B cell (primary cell): ENCODE measurements around the gene RGS14. TPM values are rescaled to one million over a fixed set of nuclear protein-coding genes. Genes with fewer than 3 reads are reported as not detected.
A peak's percentile ranks its signal among the peaks of the same experiment; 100 is the strongest.

Experiments
- ATAC-seq: fragments of 200-7000 bp; cut with Tn5 transposase; one replicate; pipeline ENCODE4 v1.10.0; 2021; ENCODE audit warnings: low read depth, mild to moderate bottlenecking, moderate number of reproducible peaks, moderate library complexity
- CTCF ChIA-PET: fragments of 350-600 bp; sonication (Branson Sonifier 250); formaldehyde crosslinking; loops from one replicate; lab custom pipeline; 2021; ENCODE audit warnings: antibody characterized with exemption, inconsistent platforms; lab: Charles Lee
- POLR2A ChIA-PET: fragments of 350-600 bp; sonication (Branson Sonifier 250); formaldehyde crosslinking; loops from one replicate; lab custom pipeline; 2021; ENCODE audit warnings: antibody characterized with exemption; lab: Charles Lee
- DNase-seq: peaks from one replicate; pipeline ENCODE4 v3.0.0; 2013
- H2AFZ ChIP-seq: 2 replicates; pipeline ENCODE4 v1.6.1; 2012; ENCODE audit warnings: mild to moderate bottlenecking, low read depth, low read length; ENCODE audit not compliant: insufficient read depth, poor library complexity, severe bottlenecking
- H3K27ac ChIP-seq, 2 donors: 1 replicate in 1 of 2; 2 replicates in 1 of 2; pipeline ENCODE4 v1.5.1; 2012 to 2013; ENCODE audit warnings: low read length in 2 of 2, mild to moderate bottlenecking in 2 of 2, moderate library complexity in 1 of 2
- H3K27me3 ChIP-seq, 4 experiments: fragments of 200-600 bp in 1 of 4; sonication (generic) in 1 of 4; replicated peaks in 1 of 4; 1 replicate in 2 of 4; 2 replicates in 2 of 4; pipeline versions ENCODE4 v1.6.1 to v1.7.0; 2013 to 2016; ENCODE audit warnings: low read length in 3 of 4, mild to moderate bottlenecking in 2 of 4, mixed read lengths in 1 of 4, moderate library complexity in 1 of 4; ENCODE audit not compliant: insufficient read depth in 4 of 4, control insufficient read depth in 3 of 4; ENCODE audit errors: control extremely low read depth in 1 of 4
- H3K36me3 ChIP-seq, 2 experiments: replicated peaks in 1 of 2; 1 replicate in 1 of 2; 2 replicates in 1 of 2; pipeline versions ENCODE4 v1.6.1 to v1.7.1; 2013; ENCODE audit warnings: low read length in 1 of 2; ENCODE audit not compliant: insufficient read depth in 2 of 2, control insufficient read depth in 1 of 2; ENCODE audit errors: control extremely low read depth in 1 of 2, extremely low read depth in 1 of 2
- H3K4me1 ChIP-seq, 2 donors: fragments of 200-600 bp in 1 of 2; sonication (generic) in 1 of 2; 1 replicate in 1 of 2; 2 replicates in 1 of 2; pipeline versions ENCODE4 v1.5.1 to v1.6.1; 2013 to 2017; ENCODE audit warnings: low read length in 2 of 2; ENCODE audit not compliant: control insufficient read depth in 2 of 2, insufficient read depth in 2 of 2
- H3K4me2 ChIP-seq: replicated peaks from 2 replicates; pipeline ENCODE3; 2012; ENCODE audit warnings: mild to moderate bottlenecking, low read depth, low read length; ENCODE audit not compliant: poor library complexity, severe bottlenecking
- H3K4me3 ChIP-seq, 5 experiments: fragments of 200-600 bp in 1 of 5; sonication (generic) in 1 of 5; 1 replicate in 3 of 5; 2 replicates in 2 of 5; pipeline versions ENCODE4 v1.5.1 to v1.7.0; 2011 to 2016; ENCODE audit warnings: low read length in 4 of 5, mild to moderate bottlenecking in 4 of 5, low read depth in 2 of 5, control low read depth in 1 of 5, moderate library complexity in 1 of 5; ENCODE audit not compliant: insufficient read depth in 1 of 5; ENCODE audit errors: control extremely low read depth in 1 of 5, extremely low read depth in 1 of 5
- H3K79me2 ChIP-seq: fragments of 200-600 bp; sonication (generic); one replicate; pipeline ENCODE4 v1.6.0; 2016; ENCODE audit warnings: low read length; ENCODE audit not compliant: control insufficient read depth, insufficient read depth
- H3K9ac ChIP-seq: fragments of 200-600 bp; sonication (generic); 2 replicates; pipeline ENCODE4 v1.6.1; 2017; ENCODE audit warnings: mild to moderate bottlenecking, low read length, moderate library complexity
- H3K9me3 ChIP-seq, 3 donors: one replicate each; pipeline versions ENCODE4 v1.6.1 to v1.7.1; 2013; ENCODE audit warnings: low read length in 2 of 3; ENCODE audit not compliant: control insufficient read depth in 2 of 3, insufficient read depth in 1 of 3; ENCODE audit errors: control extremely low read depth in 1 of 3
- H4K20me1 ChIP-seq: 2 replicates; pipeline ENCODE4 v1.6.0; 2012; ENCODE audit warnings: mild to moderate bottlenecking, low read length; ENCODE audit not compliant: insufficient read depth, control insufficient read depth, poor library complexity, severe bottlenecking
- H3K27ac Mint-ChIP-seq: one replicate; pipeline ENCODE4 v1.8.0; 2021; ENCODE audit warnings: mixed read lengths
- H3K27me3 Mint-ChIP-seq: one replicate; pipeline ENCODE4 v1.8.0; 2021; ENCODE audit warnings: mixed read lengths
- H3K4me1 Mint-ChIP-seq: one replicate; pipeline ENCODE4 v1.8.0; 2021; ENCODE audit warnings: mixed read lengths
- H3K4me3 Mint-ChIP-seq: one replicate; pipeline ENCODE4 v1.8.0; 2021; ENCODE audit warnings: mixed read lengths
- H3K9me3 Mint-ChIP-seq: one replicate; pipeline ENCODE4 v1.8.0; 2022; ENCODE audit warnings: mixed read lengths; ENCODE audit not compliant: insufficient read depth
- CTCF ChIP-seq: fragments of 200-600 bp; IDR thresholded peaks from one replicate; pipeline ENCODE4 v1.8.0; 2022; ENCODE audit warnings: antibody characterized with exemption, mild to moderate bottlenecking
- EZH2 ChIP-seq: IDR thresholded peaks from 2 replicates; pipeline ENCODE4 v1.6.1; 2012; ENCODE audit warnings: borderline replicate concordance, low read depth, mild to moderate bottlenecking, moderate library complexity, low read length; ENCODE audit not compliant: insufficient read depth, poor library complexity, severe bottlenecking
- WGBS: methylation state at CpG from one replicate; pipeline ENCODE4 v1.1.5; 2013; ENCODE audit warnings: missing lambda C conversion rate; ENCODE audit not compliant: insufficient coverage; 5-methylcytosine and 5-hydroxymethylcytosine counted together
- intact Hi-C: fragments of 100-400 bp; cut with micrococcal nuclease; formaldehyde crosslinking; loops from one replicate; pipeline ENCODE4 v1.10.0; 2022
- polyA plus RNA-seq: library from polyadenylated mRNA; depleted of rRNA; stranded (reverse); fragments of >200 nt; gene quantifications from 2 replicates; pipeline ENCODE4 v1.2.3, GENCODE V29; 2012
- total RNA-seq, 2 donors: library from RNA; stranded (reverse); fragments of 120-200 nt in 1 of 2; gene quantifications; 1 replicate in 1 of 2; 2 replicates in 1 of 2; pipeline versions ENCODE4 v1.2.3 to v1.2.4, GENCODE V29; 2013 to 2022

RGS14 gene
- total and polyA plus RNA-seq, 2 donors (not counting 1 experiment from before 2014, with no cell fraction given) = 85.8 to 184 TPM

- Histone ChIP-seq H3K9ac (no peak overlapping the region), H2AFZ (no peak overlapping the region), H3K9me3 (no peaks in the 10 kb centered on the region), H3K27ac (no peak overlapping the region), H3K27me3 (no peaks in the 10 kb centered on the region), H3K4me1 (peaks cover 44 to 55% of the 10 kb centered on the region in 2 donors), H3K4me3 (no peak overlapping the region), H3K4me2 (no peak overlapping the region), H4K20me1 (peaks cover 24% of the 10 kb centered on the region), H3K79me2 (peaks cover 39% of the 10 kb centered on the region), H3K36me3 (peaks cover 0 to 12% of the 10 kb centered on the region in 2 experiments)
- ATAC-seq (no peak), DNase-seq (peak; percentile 5)
- Mint-ChIP-seq H3K4me1 (peaks cover 69% of the 10 kb centered on the region), H3K9me3 (no peaks in the 10 kb centered on the region), H3K27ac (peak overlapping the region; percentile 20), H3K27me3 (no peaks in the 10 kb centered on the region), H3K4me3 (peak overlapping the region; percentile 13)
- CTCF ChIA-PET = interaction anchor here (0.7 to 7.2 kb wide), 7 partner anchors 15 to 145 kb away, joined by 3 to 60 read pairs (median 3); partner anchors contain the start of genes PRELID1 and RAB24
- intact Hi-C loops = loop anchor here (2.0 kb wide), 3 partner anchors 15 to 223 kb away; partner anchors contain the start of gene NSD1
- POLR2A ChIA-PET = no interaction called here
- 20% methylated on average over 1 of the region's 1 CpG for WGBS
- TF ChIP-seq CTCF (no peak), EZH2 (no peak)
These were observed 1.9 kb upstream of the RGS14 start for GRCh38 chr5:177355868-177356168.

DNA sequence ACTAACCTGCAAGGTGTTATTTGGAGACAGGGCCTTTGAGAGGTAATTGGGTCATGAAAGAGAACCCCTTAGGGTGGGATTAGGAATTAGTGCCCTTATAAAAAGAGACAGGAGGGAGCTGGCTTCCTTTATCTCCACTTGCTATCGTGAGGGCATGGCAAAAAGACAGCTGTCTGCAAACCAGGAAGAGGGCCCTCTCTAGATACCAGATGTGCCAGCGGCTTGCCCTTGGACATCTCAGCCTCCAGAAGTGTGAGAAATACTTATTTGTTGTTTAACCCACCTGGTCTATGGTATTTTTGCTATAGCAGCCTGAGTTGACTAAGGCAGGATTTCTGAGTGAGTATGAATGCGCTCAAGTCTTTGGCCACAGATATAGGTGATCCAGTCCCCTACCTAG is 978 bp upstream of the RGS14 start:
- WGBS = 0% methylated on average over 1 of the region's 3 CpGs
- DNase-seq = no peak
- ATAC-seq = no peak
- peaks cover 72% of the 10 kb centered on the region for H3K4me1 Mint-ChIP-seq
- CTCF ChIA-PET = interaction anchor here (0.7 to 7.2 kb wide), 6 partner anchors 14 to 145 kb away, joined by 3 to 60 read pairs (median 3); no protein-coding TSS in a partner anchor
- peaks cover 43% of the 10 kb centered on the region for H3K79me2 ChIP-seq
- H3K9me3 Mint-ChIP-seq = no peaks in the 10 kb centered on the region
- peaks cover 33% of the 10 kb centered on the region for H4K20me1 ChIP-seq
- H3K27me3 ChIP-seq = no peaks in the 10 kb centered on the region
- peak overlapping the region; percentile 89 for H3K9ac ChIP-seq
- H2AFZ ChIP-seq = no peak overlapping the region
- no peaks in the 10 kb centered on the region for H3K27me3 Mint-ChIP-seq
- no peaks in the 10 kb centered on the region for H3K9me3 ChIP-seq
- H3K4me1 ChIP-seq = peaks cover 51 to 60% of the 10 kb centered on the region in 2 donors
- POLR2A ChIA-PET = no interaction called here
- H3K4me3 Mint-ChIP-seq = peak overlapping the region; percentile 87
- peak overlapping the region in 1 of 2 donors; percentile 80 for H3K27ac ChIP-seq
- peak overlapping the region; percentile 99 for H3K4me2 ChIP-seq
- intact Hi-C loops = loop anchor here (1.0 to 2.0 kb wide), 4 partner anchors 14 to 224 kb away; partner anchors contain the start of gene NSD1
- H3K36me3 ChIP-seq = peaks cover 0 to 16% of the 10 kb centered on the region in 2 experiments
- H3K4me3 ChIP-seq = no peak overlapping the region
- TF ChIP-seq CTCF (no peak), EZH2 (no peak)
- H3K27ac Mint-ChIP-seq = peak overlapping the region; percentile 95
